Glutamatergic neuron (in vitro differentiated cells): ENCODE results near the gene SLC22A31. TPM values are rescaled to one million over a fixed set of nuclear protein-coding genes. Genes with fewer than 3 reads are reported as not detected.
"Not testable (repeated sequence)": the region's sequence is repeated elsewhere in the genome, so short reads cannot be mapped to it uniquely, and the experiment has no call there.

Source experiments
- DNase-seq: peaks from one replicate; pipeline ENCODE4 v3.0.0; 2022
- H3K27ac Mint-ChIP-seq: one replicate; pipeline ENCODE4 v1.8.0; 2020; ENCODE audit warnings: mild to moderate bottlenecking, mixed read lengths, inconsistent platforms; ENCODE audit not compliant: unreplicated experiment
- H3K27me3 Mint-ChIP-seq: one replicate; pipeline ENCODE4 v1.8.0; 2020; ENCODE audit warnings: mild to moderate bottlenecking, moderate library complexity, mixed read lengths, inconsistent platforms; ENCODE audit not compliant: unreplicated experiment
- H3K36me3 Mint-ChIP-seq: one replicate; pipeline ENCODE4 v1.8.0; 2020; ENCODE audit warnings: mild to moderate bottlenecking, mixed read lengths, inconsistent platforms; ENCODE audit not compliant: unreplicated experiment
- H3K4me1 Mint-ChIP-seq: one replicate; pipeline ENCODE4 v1.8.0; 2020; ENCODE audit warnings: mild to moderate bottlenecking, low read depth, mixed read lengths, inconsistent platforms; ENCODE audit not compliant: unreplicated experiment
- H3K4me3 Mint-ChIP-seq: one replicate; pipeline ENCODE4 v1.8.0; 2020; ENCODE audit warnings: mild to moderate bottlenecking, mixed read lengths, inconsistent platforms; ENCODE audit not compliant: unreplicated experiment
- H3K9me3 Mint-ChIP-seq: one replicate; pipeline ENCODE4 v1.8.0; 2020; ENCODE audit warnings: mild to moderate bottlenecking, moderate library complexity, mixed read lengths, inconsistent platforms; ENCODE audit not compliant: unreplicated experiment
- CTCF ChIP-seq: fragments of 200-600 bp; sonication (generic); IDR thresholded peaks from one replicate; pipeline ENCODE4 v1.5.0; 2021; ENCODE audit not compliant: partially characterized antibody, unreplicated experiment
- total RNA-seq: library from RNA; stranded (reverse); fragmentation: NEBNext Ultra II Directional; extraction: Animal tissue kit (Norgen Biotek cat#: 25700); gene quantifications from one replicate; pipeline ENCODE4 v1.2.1, GENCODE V29; 2021; ENCODE audit not compliant: unreplicated experiment

Gene SLC22A31
- total RNA-seq, 1 donor from 2014 or later: 3.9 TPM

- Mint-ChIP-seq H3K4me3 (no peak overlapping the region), H3K9me3 (no peaks in the 10 kb centered on the region), H3K27ac (no peak overlapping the region), H3K27me3 (peaks cover 4% of the 10 kb centered on the region), H3K4me1 (peaks cover 12% of the 10 kb centered on the region), H3K36me3 (no peaks in the 10 kb centered on the region)
- no peak for DNase-seq
- no peak for TF ChIP-seq CTCF
Measured at GRCh38 chr16:89169778-89170177, 30.6 kb downstream of the SLC22A31 start.

GRCh38 chr16:89168381-89169189 is 31.8 kb downstream of the SLC22A31 start:
- Mint-ChIP-seq H3K4me3 (no peak overlapping the region), H3K4me1 (peaks cover 18% of the 10 kb centered on the region), H3K9me3 (no peaks in the 10 kb centered on the region), H3K27ac (no peak overlapping the region), H3K27me3 (peaks cover 4% of the 10 kb centered on the region), H3K36me3 (no peaks in the 10 kb centered on the region)
- no peak for DNase-seq
- peak; percentile 9 for TF ChIP-seq CTCF

GRCh38 chr16:89167425-89167941 is 32.9 kb downstream of the SLC22A31 start:
- Mint-ChIP-seq H3K27me3 (peaks cover 5% of the 10 kb centered on the region), H3K27ac (no peak overlapping the region), H3K4me3 (no peak overlapping the region), H3K9me3 (no peaks in the 10 kb centered on the region), H3K36me3 (no peaks in the 10 kb centered on the region), H3K4me1 (peaks cover 15% of the 10 kb centered on the region)
- DNase-seq: peak; percentile 98
- peak; percentile 93 for TF ChIP-seq CTCF

GRCh38 chr16:89166696-89167424 is 33.5 kb downstream of the SLC22A31 start:
- no peak overlapping the region for H3K27ac Mint-ChIP-seq
- H3K9me3 Mint-ChIP-seq: peaks cover 5% of the 10 kb centered on the region
- no peak overlapping the region for H3K4me3 Mint-ChIP-seq
- no peak for TF ChIP-seq CTCF
- H3K4me1 Mint-ChIP-seq: peaks cover 15% of the 10 kb centered on the region
- DNase-seq: peak; percentile 18
- peaks cover 11% of the 10 kb centered on the region for H3K27me3 Mint-ChIP-seq
- H3K36me3 Mint-ChIP-seq: no peaks in the 10 kb centered on the region

GRCh38 chr16:89165681-89165979 is 34.7 kb downstream of the SLC22A31 start:
- not testable (repeated sequence) for H3K27ac Mint-ChIP-seq, H3K9me3 Mint-ChIP-seq, H3K36me3 Mint-ChIP-seq, DNase-seq, H3K4me3 Mint-ChIP-seq
- Mint-ChIP-seq H3K4me1 (peaks cover 13% of the 10 kb centered on the region), H3K27me3 (peaks cover 12% of the 10 kb centered on the region)
